Mesendoderm (in vitro differentiated cells): Measurements from ENCODE around the gene ATG101.

Experiments
- DNase-seq: peaks from one replicate; pipeline ENCODE4 v3.0.0; 2013
- H2AK5ac ChIP-seq: 2 replicates; pipeline ENCODE4 v1.6.1; 2013; ENCODE audit warnings: low read length, inconsistent platforms
- H2BK120ac ChIP-seq: 2 replicates; pipeline ENCODE4 v1.6.1; 2013; ENCODE audit warnings: low read depth, mild to moderate bottlenecking, low read length, moderate library complexity, mixed read lengths
- H2BK15ac ChIP-seq: replicated peaks from 2 replicates; pipeline ENCODE4 v1.6.1; 2013; ENCODE audit warnings: low read depth, mild to moderate bottlenecking, moderate library complexity
- H2BK5ac ChIP-seq: 2 replicates; pipeline ENCODE4 v1.6.1; 2013; ENCODE audit warnings: low read length, inconsistent platforms
- H3K18ac ChIP-seq: 2 replicates; pipeline ENCODE4 v1.6.1; 2013; ENCODE audit warnings: mild to moderate bottlenecking, low read length, mixed read lengths
- H3K23ac ChIP-seq: one replicate; pipeline ENCODE4 v1.6.1; 2013; ENCODE audit warnings: low read length
- H3K27ac ChIP-seq: 2 replicates; pipeline ENCODE4 v1.5.1; 2013; ENCODE audit warnings: low read depth, mild to moderate bottlenecking, inconsistent platforms, low read length, moderate library complexity
- H3K27me3 ChIP-seq: 2 replicates; pipeline ENCODE4 v1.6.1; 2013; ENCODE audit warnings: low read length, control low read depth, mild to moderate bottlenecking, inconsistent platforms; ENCODE audit not compliant: insufficient read depth, poor library complexity
- H3K36me3 ChIP-seq: 2 replicates; pipeline ENCODE4 v1.6.1; 2013; ENCODE audit warnings: low read length, inconsistent platforms; ENCODE audit not compliant: control insufficient read depth, insufficient read depth
- H3K4ac ChIP-seq: one replicate; pipeline ENCODE4 v1.6.1; 2013; ENCODE audit warnings: low read depth, mild to moderate bottlenecking, low read length, moderate library complexity
- H3K4me1 ChIP-seq: 2 replicates; pipeline ENCODE4 v1.6.1; 2013; ENCODE audit warnings: low read depth, low read length, inconsistent platforms; ENCODE audit not compliant: control insufficient read depth
- H3K4me2 ChIP-seq: 2 replicates; pipeline ENCODE4 v1.6.1; 2013; ENCODE audit warnings: low read length
- H3K4me3 ChIP-seq: 2 replicates; pipeline ENCODE4 v1.5.1; 2013; ENCODE audit warnings: mild to moderate bottlenecking, low read length
- H3K56ac ChIP-seq: one replicate; pipeline ENCODE4 v1.6.1; 2013; ENCODE audit warnings: low read length
- H3K79me1 ChIP-seq: 2 replicates; pipeline ENCODE4 v1.6.1; 2013; ENCODE audit warnings: low read length, inconsistent platforms
- H3K79me2 ChIP-seq: 2 replicates; pipeline ENCODE4 v1.6.1; 2013; ENCODE audit warnings: mild to moderate bottlenecking, low read length; ENCODE audit not compliant: control insufficient read depth, insufficient read depth
- H3K9ac ChIP-seq: 2 replicates; pipeline ENCODE4 v1.6.1; 2013; ENCODE audit warnings: low read length, inconsistent platforms
- H4K5ac ChIP-seq: one replicate; pipeline ENCODE4 v1.6.1; 2013; ENCODE audit warnings: low read length
- H4K8ac ChIP-seq: one replicate; pipeline ENCODE4 v1.6.1; 2013; ENCODE audit warnings: low read depth, mild to moderate bottlenecking, control low read depth, low read length, moderate library complexity
- WGBS: extraction: QIAGEN DNeasy Blood & Tissue Kit; methylation state at CpG from one replicate; pipeline ENCODE4 v1.1.7; 2013; ENCODE audit warnings: low lambda C conversion rate, missing lambda C conversion rate; ENCODE audit not compliant: insufficient coverage; ENCODE audit errors: extremely low coverage; 5-methylcytosine and 5-hydroxymethylcytosine counted together

Gene ATG101

GRCh38 chr12:52024845-52025230 is 44.9 kb upstream of the ATG101 start:
- Histone ChIP-seq H3K4ac (no peak overlapping the region), H3K56ac (no peak overlapping the region)

GRCh38 chr12:52026263-52026662 is 43.5 kb upstream of the ATG101 start:
- H3K27me3 ChIP-seq, result no peaks in the 10 kb centered on the region
- H3K27ac ChIP-seq, result no peak overlapping the region
- H4K8ac ChIP-seq, result no peak overlapping the region
- H3K23ac ChIP-seq, result no peak overlapping the region
- H2BK120ac ChIP-seq, result no peak overlapping the region
- H3K79me2 ChIP-seq, result no peaks in the 10 kb centered on the region
- no peak overlapping the region for H3K56ac ChIP-seq
- H3K4me2 ChIP-seq, result no peak overlapping the region
- no peak overlapping the region for H3K18ac ChIP-seq
- DNase-seq, result no peak
- H3K36me3 ChIP-seq, result no peaks in the 10 kb centered on the region
- no peak overlapping the region for H3K9ac ChIP-seq
- WGBS, result no CpG with 5 or more reads among the region's 5 CpGs
- no peak overlapping the region for H4K5ac ChIP-seq
- no peak overlapping the region for H2BK15ac ChIP-seq
- H2AK5ac ChIP-seq, result no peak overlapping the region
- no peak overlapping the region for H3K4ac ChIP-seq
- no peak overlapping the region for H3K4me3 ChIP-seq
- peaks cover 2% of the 10 kb centered on the region for H3K4me1 ChIP-seq
- H2BK5ac ChIP-seq, result no peak overlapping the region
- H3K79me1 ChIP-seq, result no peaks in the 10 kb centered on the region

More at GRCh38 chr12:52024845-52025230, 44.9 kb upstream of the ATG101 start:
- no peak overlapping the region for H2BK5ac ChIP-seq
- H3K4me2 ChIP-seq, result no peak overlapping the region
- no peaks in the 10 kb centered on the region for H3K27me3 ChIP-seq
- no peak overlapping the region for H2AK5ac ChIP-seq
- no peak overlapping the region for H3K27ac ChIP-seq
- no peaks in the 10 kb centered on the region for H3K79me1 ChIP-seq
- no peak overlapping the region for H2BK15ac ChIP-seq
- no peak overlapping the region for H3K4me3 ChIP-seq
- H3K79me2 ChIP-seq, result no peaks in the 10 kb centered on the region
- peaks cover 2% of the 10 kb centered on the region for H3K4me1 ChIP-seq
- H2BK120ac ChIP-seq, result no peak overlapping the region
- H3K23ac ChIP-seq, result no peak overlapping the region
- H3K18ac ChIP-seq, result no peak overlapping the region
- WGBS, result no CpG with 5 or more reads among the region's 15 CpGs
- DNase-seq, result no peak
- no peak overlapping the region for H3K9ac ChIP-seq
- H3K36me3 ChIP-seq, result no peaks in the 10 kb centered on the region
- H4K8ac ChIP-seq, result no peak overlapping the region
- no peak overlapping the region for H4K5ac ChIP-seq

GRCh38 chr12:52027085-52027843 is 42.5 kb upstream of the ATG101 start:
- DNase-seq, result no peak
- H3K27ac ChIP-seq, result no peak overlapping the region

GRCh38 chr12:52029685-52030084 is 40.1 kb upstream of the ATG101 start:
- DNase-seq, result peak; percentile 97
- Histone ChIP-seq H3K18ac (no peak overlapping the region), H3K36me3 (no peaks in the 10 kb centered on the region), H4K5ac (no peak overlapping the region), H3K4me3 (no peak overlapping the region), H3K4me1 (peaks cover 5% of the 10 kb centered on the region), H3K27ac (no peak overlapping the region), H2AK5ac (no peak overlapping the region), H3K9ac (no peak overlapping the region), H2BK15ac (no peak overlapping the region), H4K8ac (no peak overlapping the region), H3K79me2 (no peaks in the 10 kb centered on the region), H3K4me2 (no peak overlapping the region), H3K79me1 (no peaks in the 10 kb centered on the region), H3K23ac (no peak overlapping the region), H3K4ac (no peak overlapping the region), H2BK5ac (no peak overlapping the region), H2BK120ac (no peak overlapping the region), H3K56ac (no peak overlapping the region), H3K27me3 (no peaks in the 10 kb centered on the region)
- WGBS, result no CpG with 5 or more reads among the region's 4 CpGs

More at GRCh38 chr12:52027085-52027843, 42.5 kb upstream of the ATG101 start:
- Histone ChIP-seq H3K79me1 (no peaks in the 10 kb centered on the region), H3K4me3 (no peak overlapping the region), H4K5ac (no peak overlapping the region), H3K9ac (no peak overlapping the region), H2AK5ac (no peak overlapping the region), H3K79me2 (no peaks in the 10 kb centered on the region), H4K8ac (no peak overlapping the region), H3K27me3 (no peaks in the 10 kb centered on the region), H3K36me3 (no peaks in the 10 kb centered on the region), H3K4ac (no peak overlapping the region), H3K18ac (no peak overlapping the region), H2BK15ac (no peak overlapping the region), H3K4me1 (peaks cover 2% of the 10 kb centered on the region), H3K4me2 (no peak overlapping the region), H2BK120ac (no peak overlapping the region), H3K23ac (no peak overlapping the region), H2BK5ac (no peak overlapping the region), H3K56ac (no peak overlapping the region)
- no CpG with 5 or more reads among the region's 12 CpGs for WGBS

GRCh38 chr12:52032446-52032803 is 37.4 kb upstream of the ATG101 start:
- Histone ChIP-seq H3K4ac (no peak overlapping the region), H3K23ac (no peak overlapping the region), H3K9ac (peak overlapping the region; percentile 19), H3K79me2 (no peaks in the 10 kb centered on the region), H4K8ac (no peak overlapping the region), H2AK5ac (no peak overlapping the region), H2BK120ac (no peak overlapping the region), H3K18ac (no peak overlapping the region), H3K27ac (no peak overlapping the region), H3K4me1 (peaks cover 3% of the 10 kb centered on the region), H2BK15ac (no peak overlapping the region), H4K5ac (no peak overlapping the region), H3K79me1 (no peaks in the 10 kb centered on the region), H3K27me3 (no peaks in the 10 kb centered on the region), H3K36me3 (no peaks in the 10 kb centered on the region), H2BK5ac (no peak overlapping the region), H3K56ac (no peak overlapping the region), H3K4me2 (peak overlapping the region; percentile 40), H3K4me3 (no peak overlapping the region)
- DNase-seq, result no peak
- no CpG with 5 or more reads among the region's 5 CpGs for WGBS
